ENCODE data around the gene TMPRSS9. TPM values are rescaled to one million over a fixed set of nuclear protein-coding genes. Genes with fewer than 3 reads are reported as not detected.
"Not testable (repeated sequence)": the region's sequence is repeated elsewhere in the genome, so short reads cannot be mapped to it uniquely, and the experiment has no call there.

The TMPRSS9 gene
- total RNA-seq, 1 donor from 2014 or later, result not detected

GRCh38 chr19:2408247-2408646, 48.2 kb downstream of the TMPRSS9 start:
- intact Hi-C loops (cut with DNase I), result no loop called here
- no peak for DNase-seq

GRCh38 chr19:2409352-2409912, 49.4 kb downstream of the TMPRSS9 start:
- DNase-seq (no peak), ATAC-seq (ENCODE audit: poor library complexity) (no peak)
- intact Hi-C loops (cut with DNase I), result no loop called here

More at GRCh38 chr19:2408247-2408646, 48.2 kb downstream of the TMPRSS9 start:
- ATAC-seq (ENCODE audit: poor library complexity), result no peak

GRCh38 chr19:2410023-2410422, 50.0 kb downstream of the TMPRSS9 start:
- intact Hi-C loops (cut with DNase I), result no loop called here
- ATAC-seq (ENCODE audit: poor library complexity), result no peak

GRCh38 chr19:2411709-2412108, 51.6 kb downstream of the TMPRSS9 start:
- ATAC-seq (ENCODE audit: poor library complexity) (no peak), DNase-seq (no peak)
- intact Hi-C loops (cut with DNase I), result no loop called here

More at GRCh38 chr19:2410023-2410422, 50.0 kb downstream of the TMPRSS9 start:
- DNase-seq, result no peak

GRCh38 chr19:2412449-2412848, 52.4 kb downstream of the TMPRSS9 start:
- DNase-seq (no peak), ATAC-seq (ENCODE audit: poor library complexity) (no peak)
- intact Hi-C loops (cut with DNase I), result no loop called here

GRCh38 chr19:2413159-2413558, 53.1 kb downstream of the TMPRSS9 start:
- intact Hi-C loops (cut with DNase I), result no loop called here
- DNase-seq (no peak), ATAC-seq (ENCODE audit: poor library complexity) (no peak)

- DNase-seq (no peak), ATAC-seq (ENCODE audit: poor library complexity) (no peak)
- intact Hi-C loops (cut with DNase I), result no loop called here
Measured at GRCh38 chr19:2413629-2414028, 53.6 kb downstream of the TMPRSS9 start.

- DNase-seq (no peak), ATAC-seq (ENCODE audit: poor library complexity) (no peak)
- intact Hi-C loops (cut with DNase I), result no loop called here
Measured at GRCh38 chr19:2415281-2415972, 55.4 kb downstream of the TMPRSS9 start.

GRCh38 chr19:2415973-2416319, 55.9 kb downstream of the TMPRSS9 start:
- intact Hi-C loops (cut with DNase I), result no loop called here
- no peak for DNase-seq
- no peak for ATAC-seq (ENCODE audit: poor library complexity)

GRCh38 chr19:2416321-2417097, 56.4 kb downstream of the TMPRSS9 start:
- ATAC-seq (ENCODE audit: poor library complexity) (peak; percentile 42), DNase-seq (no peak)
- intact Hi-C loops (cut with DNase I), result no loop called here

GRCh38 chr19:2417436-2417835, 57.4 kb downstream of the TMPRSS9 start:
- intact Hi-C loops (cut with DNase I); DNase-seq; ATAC-seq (ENCODE audit: poor library complexity): not testable (repeated sequence)

GRCh38 chr19:2417881-2418406, 57.9 kb downstream of the TMPRSS9 start:
- DNase-seq, result no peak

GRCh38 chr19:2419754-2420153, 59.7 kb downstream of the TMPRSS9 start:
- no peak for DNase-seq
- intact Hi-C loops (cut with DNase I), result no loop called here

More at GRCh38 chr19:2417881-2418406, 57.9 kb downstream of the TMPRSS9 start:
- no peak for ATAC-seq (ENCODE audit: poor library complexity)
- intact Hi-C loops (cut with DNase I), result no loop called here

GRCh38 chr19:2420490-2420889, 60.4 kb downstream of the TMPRSS9 start:
- ATAC-seq (ENCODE audit: poor library complexity), result no peak
- no peak for DNase-seq
- intact Hi-C loops (cut with DNase I), result no loop called here

More at GRCh38 chr19:2419754-2420153, 59.7 kb downstream of the TMPRSS9 start:
- no peak for ATAC-seq (ENCODE audit: poor library complexity)

- DNase-seq, result no peak
- no peak for ATAC-seq (ENCODE audit: poor library complexity)
- intact Hi-C loops (cut with DNase I), result no loop called here
Measured at GRCh38 chr19:2421581-2422306, 61.7 kb downstream of the TMPRSS9 start.

- ATAC-seq (ENCODE audit: poor library complexity) (no peak), DNase-seq (peak; percentile 55)
- intact Hi-C loops (cut with DNase I), result no loop called here
Measured at GRCh38 chr19:2423071-2423914, 63.2 kb downstream of the TMPRSS9 start.

GRCh38 chr19:2423915-2424685, 64.0 kb downstream of the TMPRSS9 start:
- ATAC-seq (ENCODE audit: poor library complexity) (no peak), DNase-seq (no peak)
- intact Hi-C loops (cut with DNase I), result no loop called here
